GM18520 (cell line): Measurements from ENCODE around the gene ZC3H12A.

Experiments used
- ATAC-seq: cut with Tn5 transposase; IDR thresholded peaks from one replicate; pipeline ENCODE4 v1.9.1; 2021; ENCODE audit not compliant: unreplicated experiment

ZC3H12A gene

GRCh38 chr1:37477946-37478345, 3.6 kb downstream of the ZC3H12A start:
- ATAC-seq: no peak

- ATAC-seq: no peak
These were observed 4.1 kb downstream of the ZC3H12A start for GRCh38 chr1:37478451-37478881.

GRCh38 chr1:37478890-37479254, 4.5 kb downstream of the ZC3H12A start:
- ATAC-seq: no peak

- ATAC-seq: no peak
These were observed 5.1 kb downstream of the ZC3H12A start for GRCh38 chr1:37479255-37480124.

- no peak for ATAC-seq
These were observed 5.7 kb downstream of the ZC3H12A start for GRCh38 chr1:37480125-37480466.

- ATAC-seq: no peak
These were observed 6.4 kb downstream of the ZC3H12A start for GRCh38 chr1:37480581-37481288.

- ATAC-seq: no peak
These were observed 7.1 kb downstream of the ZC3H12A start for GRCh38 chr1:37481289-37482003.

GRCh38 chr1:37482004-37482785, 7.8 kb downstream of the ZC3H12A start:
- no peak for ATAC-seq

- no peak for ATAC-seq
These were observed 8.7 kb downstream of the ZC3H12A start for GRCh38 chr1:37482796-37483744.

GRCh38 chr1:37483785-37484184, 9.4 kb downstream of the ZC3H12A start:
- ATAC-seq: no peak

GRCh38 chr1:37484325-37485051, 10.1 kb downstream of the ZC3H12A start:
- no peak for ATAC-seq

GRCh38 chr1:37485902-37486679, 11.7 kb downstream of the ZC3H12A start:
- no peak for ATAC-seq

GRCh38 chr1:37486680-37487618, 12.6 kb downstream of the ZC3H12A start:
- no peak for ATAC-seq

GRCh38 chr1:37487619-37487984, 13.2 kb downstream of the ZC3H12A start:
- no peak for ATAC-seq

GRCh38 chr1:37493336-37494098, 19.1 kb downstream of the ZC3H12A start:
- ATAC-seq: no peak

GRCh38 chr1:37495875-37496274, 21.5 kb downstream of the ZC3H12A start:
- ATAC-seq: no peak

GRCh38 chr1:37497832-37498231, 23.5 kb downstream of the ZC3H12A start:
- no peak for ATAC-seq
